Nephron (organoid): ENCODE results near the gene LDB1.
A peak's percentile ranks its signal among the peaks of the same experiment; 100 is the strongest.

Source experiments
- H3K27ac Mint-ChIP-seq, 3 experiments: 2 replicates each; pipeline ENCODE4 v1.8.0; 2020; ENCODE audit warnings: mixed read lengths in 3 of 3, mild to moderate bottlenecking in 2 of 3, moderate library complexity in 1 of 3
- H3K27me3 Mint-ChIP-seq: 2 replicates; pipeline ENCODE4 v1.8.0; 2021; ENCODE audit warnings: low read depth, mild to moderate bottlenecking, moderate library complexity, mixed read lengths
- H3K36me3 Mint-ChIP-seq: 2 replicates; pipeline ENCODE4 v1.8.0; 2020; ENCODE audit warnings: low read depth, mixed read lengths
- H3K4me1 Mint-ChIP-seq: 2 replicates; pipeline ENCODE4 v1.8.0; 2020; ENCODE audit warnings: mixed read lengths
- H3K4me3 Mint-ChIP-seq, 3 experiments: 2 replicates each; pipeline ENCODE4 v1.8.0; 2020; ENCODE audit warnings: mild to moderate bottlenecking in 3 of 3, mixed read lengths in 3 of 3, moderate library complexity in 2 of 3
- H3K9me3 Mint-ChIP-seq: 2 replicates; pipeline ENCODE4 v1.8.0; 2020; ENCODE audit warnings: mixed read lengths
- TF ChIP-seq, protein P1 (sequence below), 3 experiments: fragments of 200-600 bp; sonication (generic); IDR thresholded peaks; one replicate each; pipeline ENCODE4 v1.5.0; 2021; ENCODE audit warnings: antibody characterized with exemption in 3 of 3; ENCODE audit not compliant: unreplicated experiment in 3 of 3

LDB1 gene

GRCh38 chr10:102066399-102067088, 53.6 kb downstream of the LDB1 start:
- H3K27me3 Mint-ChIP-seq, result peaks cover 8% of the 10 kb centered on the region
- H3K27ac Mint-ChIP-seq, result peak overlapping the region in 2 of 3 experiments; percentile 74 to 83
- H3K4me3 Mint-ChIP-seq, result peak overlapping the region; percentile 88 to 92 (median 89)
- no peaks in the 10 kb centered on the region for H3K9me3 Mint-ChIP-seq
- TF ChIP-seq, protein P1, sequence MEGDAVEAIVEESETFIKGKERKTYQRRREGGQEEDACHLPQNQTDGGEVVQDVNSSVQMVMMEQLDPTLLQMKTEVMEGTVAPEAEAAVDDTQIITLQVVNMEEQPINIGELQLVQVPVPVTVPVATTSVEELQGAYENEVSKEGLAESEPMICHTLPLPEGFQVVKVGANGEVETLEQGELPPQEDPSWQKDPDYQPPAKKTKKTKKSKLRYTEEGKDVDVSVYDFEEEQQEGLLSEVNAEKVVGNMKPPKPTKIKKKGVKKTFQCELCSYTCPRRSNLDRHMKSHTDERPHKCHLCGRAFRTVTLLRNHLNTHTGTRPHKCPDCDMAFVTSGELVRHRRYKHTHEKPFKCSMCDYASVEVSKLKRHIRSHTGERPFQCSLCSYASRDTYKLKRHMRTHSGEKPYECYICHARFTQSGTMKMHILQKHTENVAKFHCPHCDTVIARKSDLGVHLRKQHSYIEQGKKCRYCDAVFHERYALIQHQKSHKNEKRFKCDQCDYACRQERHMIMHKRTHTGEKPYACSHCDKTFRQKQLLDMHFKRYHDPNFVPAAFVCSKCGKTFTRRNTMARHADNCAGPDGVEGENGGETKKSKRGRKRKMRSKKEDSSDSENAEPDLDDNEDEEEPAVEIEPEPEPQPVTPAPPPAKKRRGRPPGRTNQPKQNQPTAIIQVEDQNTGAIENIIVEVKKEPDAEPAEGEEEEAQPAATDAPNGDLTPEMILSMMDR (IDR thresholded peaks at IDR 0.05; ENCODE audit: unreplicated experiment in 3 of 3), result no peak
- peaks cover 5% of the 10 kb centered on the region for H3K4me1 Mint-ChIP-seq
- no peaks in the 10 kb centered on the region for H3K36me3 Mint-ChIP-seq

GRCh38 chr10:102065561-102066398, 54.4 kb downstream of the LDB1 start:
- no peaks in the 10 kb centered on the region for H3K36me3 Mint-ChIP-seq
- TF ChIP-seq, protein P1 (IDR thresholded peaks at IDR 0.05; ENCODE audit: unreplicated experiment in 3 of 3), result peak in 1 of 3 experiments; percentile 6
- H3K9me3 Mint-ChIP-seq, result no peaks in the 10 kb centered on the region
- peak overlapping the region in 2 of 3 experiments; percentile 74 to 83 for H3K27ac Mint-ChIP-seq
- peaks cover 5% of the 10 kb centered on the region for H3K4me1 Mint-ChIP-seq
- peaks cover 8% of the 10 kb centered on the region for H3K27me3 Mint-ChIP-seq
- H3K4me3 Mint-ChIP-seq, result peak overlapping the region; percentile 88 to 92 (median 89)

GRCh38 chr10:102064868-102065560, 55.2 kb downstream of the LDB1 start, which contains the start of gene HPS6:
Gene HPS6 (plus strand): TSS chr10:102065349. CDS start chr10:102065475, 126 bp downstream.
- Mint-ChIP-seq H3K4me3 (peak within 1 kb of the TSS; percentile 88 to 92 (median 89)), H3K27ac (peak within 1 kb of the TSS; percentile 29 to 83 (median 83)), H3K4me1 (peaks cover 5% of the 10 kb centered on the region), H3K27me3 (peaks cover 8% of the 10 kb centered on the region), H3K36me3 (no peaks in the 10 kb centered on the region), H3K9me3 (no peaks in the 10 kb centered on the region)
- TF ChIP-seq, protein P1 (IDR thresholded peaks at IDR 0.05; ENCODE audit: unreplicated experiment in 3 of 3), result no peak

DNA sequence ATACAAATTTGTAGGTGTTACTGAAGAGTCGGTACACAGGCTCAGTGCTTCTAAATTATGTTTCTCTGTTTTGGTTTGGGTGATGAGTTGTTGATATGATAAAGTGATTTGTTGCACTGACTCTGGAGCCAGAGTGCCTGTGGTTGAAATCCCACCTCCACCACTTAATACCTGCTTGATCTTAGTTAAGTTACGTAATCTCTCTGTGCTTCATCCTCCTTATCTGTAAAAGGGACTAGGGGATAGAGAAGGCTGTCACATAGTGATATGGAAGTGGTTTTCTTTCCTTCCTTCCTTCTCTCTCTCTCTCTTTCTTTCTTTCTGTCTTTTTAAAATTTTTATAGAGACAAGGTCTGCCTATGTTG, 55.7 kb downstream of the LDB1 start:
- peaks cover 8% of the 10 kb centered on the region for H3K27me3 Mint-ChIP-seq
- no peaks in the 10 kb centered on the region for H3K9me3 Mint-ChIP-seq
- no peaks in the 10 kb centered on the region for H3K36me3 Mint-ChIP-seq
- TF ChIP-seq, protein P1 (IDR thresholded peaks at IDR 0.05; ENCODE audit: unreplicated experiment in 3 of 3), result no peak
- H3K4me3 Mint-ChIP-seq, result peak overlapping the region; percentile 80 to 88 (median 88)
- H3K27ac Mint-ChIP-seq, result peak overlapping the region; percentile 29 to 83 (median 72)
- peaks cover 5% of the 10 kb centered on the region for H3K4me1 Mint-ChIP-seq

- no peaks in the 10 kb centered on the region for H3K9me3 Mint-ChIP-seq
- TF ChIP-seq, protein P1 (IDR thresholded peaks at IDR 0.05; ENCODE audit: unreplicated experiment in 3 of 3), result no peak
- H3K4me1 Mint-ChIP-seq, result peaks cover 4% of the 10 kb centered on the region
- no peak overlapping the region for H3K4me3 Mint-ChIP-seq
- H3K27ac Mint-ChIP-seq, result no peak overlapping the region
- H3K27me3 Mint-ChIP-seq, result peaks cover 8% of the 10 kb centered on the region
- H3K36me3 Mint-ChIP-seq, result no peaks in the 10 kb centered on the region
These were observed 60.2 kb downstream of the LDB1 start for GRCh38 chr10:102059987-102060386.
